ENCODE results near the gene UGT1A8. TPM values are rescaled to one million over a fixed set of nuclear protein-coding genes. Genes with fewer than 3 reads are reported as not detected.

UGT1A8 gene
- polyA plus RNA-seq, 4 donors: 0.07 to 13.6 (median 4.9) TPM

DNA sequence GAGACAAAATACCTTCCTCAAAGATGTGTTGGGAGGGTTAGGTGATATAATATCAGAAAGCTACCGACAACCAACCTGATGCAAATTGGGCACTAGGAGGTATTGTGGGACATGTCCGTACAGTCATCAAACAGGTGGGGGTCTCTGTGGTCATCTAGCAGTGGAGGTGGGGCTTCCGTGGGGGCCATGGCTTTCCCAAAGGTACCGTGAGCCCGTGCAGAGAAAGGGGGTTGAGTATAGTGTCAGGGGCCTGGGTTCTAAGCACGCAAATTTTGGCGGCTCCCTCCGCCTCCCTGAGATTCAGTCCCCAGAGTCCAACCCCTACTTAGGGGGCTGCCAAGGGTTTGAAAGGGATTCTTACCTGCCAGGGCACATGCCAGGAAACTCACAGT lies 204.3 kb downstream of the UGT1A8 start:
- 70 to 91% (median 79%) methylated on average over 8 of the region's 8 CpGs for WGBS, 3 donors
- FAIRE-seq: no peak
- Histone ChIP-seq H3K36me3 (ENCODE audit: control insufficient read depth in 3 of 3, insufficient read depth in 2 of 3, low read depth in 1 of 3, low read length in 3 of 3) (no peaks in the 10 kb centered on the region), H3K27me3 (ENCODE audit: control insufficient read depth in 3 of 3, insufficient read depth in 3 of 3, low read length in 3 of 3) (no peaks in the 10 kb centered on the region), H3K4me1 (ENCODE audit: control insufficient read depth in 3 of 3, insufficient read depth in 2 of 3, low read depth in 1 of 3, low read length in 2 of 3) (peaks cover 0 to 19% (median 4%) of the 10 kb centered on the region in 3 donors), H3K27ac (ENCODE audit: low read depth in 1 of 3, low read length in 2 of 3) (no peak overlapping the region), H3K9me3 (ENCODE audit: control insufficient read depth in 2 of 2, insufficient read depth in 1 of 2, low read depth in 1 of 2, low read length in 1 of 2) (no peaks in the 10 kb centered on the region), H3K4me3 (ENCODE audit: low read depth in 1 of 3, low read length in 3 of 3) (no peak overlapping the region)
- no peak for DNase-seq

DNA sequence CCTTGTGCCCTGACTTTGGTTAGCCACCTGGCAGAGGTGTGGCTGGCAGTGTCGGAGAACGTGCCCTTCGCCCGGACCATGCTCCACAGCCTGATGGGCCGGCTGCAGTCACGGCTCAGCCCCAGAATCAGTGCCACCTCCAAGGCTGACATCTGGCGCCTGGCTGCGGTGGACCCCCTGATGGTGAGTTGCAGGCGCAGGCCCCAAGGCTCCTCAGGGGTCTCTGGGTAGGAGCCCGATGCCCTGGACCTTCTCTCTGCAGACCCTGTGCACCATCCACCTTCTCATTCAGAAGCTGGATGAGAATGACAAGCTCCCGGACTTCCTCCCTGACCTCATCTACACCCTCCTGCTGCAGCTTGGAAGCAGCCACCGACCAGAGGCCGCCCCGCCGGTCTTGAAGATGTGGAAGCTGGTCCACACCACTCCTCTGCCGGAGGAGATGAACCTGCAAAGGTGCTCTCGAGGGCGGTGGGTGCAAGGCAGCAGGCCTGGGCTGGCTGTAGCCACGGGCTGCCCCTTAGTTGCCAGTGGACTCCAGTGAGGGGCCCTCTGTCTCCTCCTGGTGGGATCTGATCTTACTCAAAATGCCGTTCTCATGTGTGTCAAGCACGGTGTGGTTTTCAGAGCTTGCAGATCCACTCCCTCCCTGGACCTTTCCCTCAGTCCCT lies 204.8 kb downstream of the UGT1A8 start:
- DNase-seq (peak in 1 of 2 donors; percentile 82), FAIRE-seq (no peak)
- H3K36me3 ChIP-seq (ENCODE audit: control insufficient read depth in 3 of 3, insufficient read depth in 2 of 3, low read depth in 1 of 3, low read length in 3 of 3): no peaks in the 10 kb centered on the region
- no peaks in the 10 kb centered on the region for H3K9me3 ChIP-seq (ENCODE audit: control insufficient read depth in 2 of 2, insufficient read depth in 1 of 2, low read depth in 1 of 2, low read length in 1 of 2)
- WGBS, 3 donors: 37 to 75% (median 60%) methylated on average over 21 of the region's 21 CpGs
- peak overlapping the region in 1 of 3 donors; percentile 1 for H3K27ac ChIP-seq (ENCODE audit: low read depth in 1 of 3, low read length in 2 of 3)
- peaks cover 0 to 15% (median 4%) of the 10 kb centered on the region in 3 donors for H3K4me1 ChIP-seq (ENCODE audit: control insufficient read depth in 3 of 3, insufficient read depth in 2 of 3, low read depth in 1 of 3, low read length in 2 of 3)
- H3K27me3 ChIP-seq (ENCODE audit: control insufficient read depth in 3 of 3, insufficient read depth in 3 of 3, low read length in 3 of 3): no peaks in the 10 kb centered on the region
- no peak overlapping the region for H3K4me3 ChIP-seq (ENCODE audit: low read depth in 1 of 3, low read length in 3 of 3)

Other genes starting within 250 kb of the UGT1A8 start
- 10 to 100 TPM; 19.3 to 40.9 (median 30.6) TPM for gene USP40, start 50.9 kb upstream of the UGT1A8 start, polyA plus RNA-seq
- gene UGT1A10, start 18.8 kb downstream of the UGT1A8 start, polyA plus RNA-seq: 10 to 100 TPM in 3 of 4 donors, under 1 TPM in 1; 0.27 to 30.0 (median 18.5) TPM
- gene UGT1A9, start 54.3 kb downstream of the UGT1A8 start, polyA plus RNA-seq: under 1 TPM in 1 of 4 donors, not detected in 3; 0.07 TPM
- 1 to 10 TPM in 1 of 4 donors, under 1 TPM in 2, not detected in 1; 0.03 to 9.6 (median 0.19) TPM for gene UGT1A7, start 64.3 kb downstream of the UGT1A8 start, polyA plus RNA-seq
- gene UGT1A6, start 75.3 kb downstream of the UGT1A8 start, polyA plus RNA-seq: 1 to 10 TPM in 2 of 4 donors, under 1 TPM in 1, not detected in 1; 0.21 to 1.8 (median 1.4) TPM
- gene UGT1A5, start 95.3 kb downstream of the UGT1A8 start, polyA plus RNA-seq: 10 to 100 TPM in 1 of 4 donors, under 1 TPM in 2, not detected in 1; 0.15 to 15.4 (median 0.48) TPM
- 1 to 10 TPM in 1 of 4 donors, under 1 TPM in 2, not detected in 1; 0.09 to 7.3 (median 0.66) TPM for gene UGT1A4, start 101.1 kb downstream of the UGT1A8 start, polyA plus RNA-seq
- gene UGT1A3, start 111.4 kb downstream of the UGT1A8 start, polyA plus RNA-seq: 1 to 10 TPM in 2 of 4 donors, under 1 TPM in 2; 0.22 to 6.8 (median 2.7) TPM
- 10 to 100 TPM in 3 of 4 donors, under 1 TPM in 1; 0.38 to 78.9 (median 28.0) TPM for gene UGT1A1, start 142.6 kb downstream of the UGT1A8 start, polyA plus RNA-seq
- 1 to 10 TPM in 1 of 4 donors, under 1 TPM in 3; 0.19 to 1.6 (median 0.42) TPM for gene MROH2A, start 160.7 kb downstream of the UGT1A8 start, polyA plus RNA-seq
- 10 to 100 TPM in 2 of 4 donors, 1 to 10 TPM in 1, under 1 TPM in 1; 0.81 to 10.7 (median 5.9) TPM for gene HJURP, start 236.9 kb downstream of the UGT1A8 start, polyA plus RNA-seq